Activated CD4-positive, alpha-beta T cell treated with anti-CD3 and anti-CD28 coated beads, Interleukin-2, amount 50 U/mL, for 24 hours (primary cell): ENCODE measurements around the gene UBAC1.
"Not testable (repeated sequence)": the region's sequence is repeated elsewhere in the genome, so short reads cannot be mapped to it uniquely, and the experiment has no call there.

Experiments used
- DNase-seq, 2 donors: peaks; one replicate each; pipeline ENCODE4 v3.0.0-alpha.2; 2020; ENCODE audit warnings: low read depth in 1 of 2, low spot score in 1 of 2

The UBAC1 gene

GRCh38 chr9:135978642-135979546, 17.7 kb upstream of the UBAC1 start:
- no peak for DNase-seq

- DNase-seq = no peak
These were observed 15.8 kb upstream of the UBAC1 start for GRCh38 chr9:135976944-135977343.

GRCh38 chr9:135976531-135976930, 15.4 kb upstream of the UBAC1 start:
- DNase-seq = no peak

- no peak for DNase-seq
These were observed 14.7 kb upstream of the UBAC1 start for GRCh38 chr9:135975834-135976233.

GRCh38 chr9:135974220-135974573, 13.0 kb upstream of the UBAC1 start:
- DNase-seq = no peak

- DNase-seq = no peak
These were observed 12.4 kb upstream of the UBAC1 start for GRCh38 chr9:135973277-135974219.

GRCh38 chr9:135971892-135972291, 10.7 kb upstream of the UBAC1 start:
- DNase-seq = no peak

GRCh38 chr9:135971111-135971766, 10.1 kb upstream of the UBAC1 start:
- DNase-seq = no peak

- DNase-seq = no peak
These were observed 9.1 kb upstream of the UBAC1 start for GRCh38 chr9:135970128-135970815.

GRCh38 chr9:135969064-135969683, 8.0 kb upstream of the UBAC1 start:
- no peak for DNase-seq

GRCh38 chr9:135968601-135969000, 7.4 kb upstream of the UBAC1 start:
- DNase-seq = no peak

- DNase-seq = no peak
These were observed 6.9 kb upstream of the UBAC1 start for GRCh38 chr9:135968083-135968476.

- DNase-seq = not testable (repeated sequence)
These were observed 5.7 kb upstream of the UBAC1 start for GRCh38 chr9:135966916-135967260.

- DNase-seq = no peak
These were observed 4.1 kb upstream of the UBAC1 start for GRCh38 chr9:135965124-135965756.

- no peak for DNase-seq
These were observed 2.8 kb upstream of the UBAC1 start for GRCh38 chr9:135963938-135964337.

GRCh38 chr9:135963338-135963737, 2.2 kb upstream of the UBAC1 start:
- no peak for DNase-seq

GRCh38 chr9:135962696-135963307, 1.6 kb upstream of the UBAC1 start:
- DNase-seq = no peak

GRCh38 chr9:135961811-135962695, 880 bp upstream of the UBAC1 start:
- no peak for DNase-seq
